DMS79 treated with DMSO at 0.1 percent for 48 hours (cell line): ENCODE data around the gene BNIP2.

ENCODE experiments used
- DNase-seq: peaks from one replicate; lab custom pipeline; 2025; lab: John Stamatoyannopoulos, UW

BNIP2 gene

DNA sequence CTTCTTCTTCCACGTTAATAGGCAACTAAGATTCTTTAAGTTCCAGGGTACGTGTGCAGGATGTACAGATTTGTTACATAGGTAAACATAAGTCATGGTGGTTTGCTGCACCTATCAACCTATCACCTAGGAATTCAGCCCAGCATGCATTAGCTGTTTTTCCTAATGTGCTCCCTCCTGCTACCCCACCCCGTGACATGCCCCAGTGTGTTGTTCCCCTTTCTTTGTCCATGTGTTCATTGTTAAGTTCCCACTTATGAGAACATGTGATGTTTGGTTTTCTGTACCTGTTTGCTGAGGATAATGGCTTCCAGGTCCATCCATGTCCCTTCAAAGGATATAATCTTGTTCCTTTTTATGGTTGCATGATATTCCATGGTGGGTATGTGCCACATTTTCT lies 52.9 kb downstream of the BNIP2 start:
- DNase-seq = no peak

DNA sequence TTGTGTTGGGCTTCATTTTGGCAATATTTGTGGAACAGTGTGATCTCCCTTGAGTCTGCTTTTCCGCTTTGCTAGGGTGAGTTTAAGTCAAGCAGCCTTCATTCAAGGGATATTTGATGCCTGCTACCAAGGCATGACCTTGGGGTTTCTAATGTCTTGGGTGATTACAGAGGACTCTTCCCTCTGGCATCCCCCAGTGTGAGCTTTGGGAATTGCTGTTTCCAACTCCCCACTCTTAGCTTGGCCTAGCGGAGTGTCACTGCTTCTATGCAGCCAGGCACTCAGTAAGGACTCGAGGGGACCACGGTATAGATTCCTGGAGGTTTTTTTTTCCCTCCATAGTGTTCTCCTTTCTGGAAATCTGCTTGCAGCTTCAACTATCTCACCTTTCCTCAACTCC lies 56.4 kb downstream of the BNIP2 start:
- no peak for DNase-seq

DNA sequence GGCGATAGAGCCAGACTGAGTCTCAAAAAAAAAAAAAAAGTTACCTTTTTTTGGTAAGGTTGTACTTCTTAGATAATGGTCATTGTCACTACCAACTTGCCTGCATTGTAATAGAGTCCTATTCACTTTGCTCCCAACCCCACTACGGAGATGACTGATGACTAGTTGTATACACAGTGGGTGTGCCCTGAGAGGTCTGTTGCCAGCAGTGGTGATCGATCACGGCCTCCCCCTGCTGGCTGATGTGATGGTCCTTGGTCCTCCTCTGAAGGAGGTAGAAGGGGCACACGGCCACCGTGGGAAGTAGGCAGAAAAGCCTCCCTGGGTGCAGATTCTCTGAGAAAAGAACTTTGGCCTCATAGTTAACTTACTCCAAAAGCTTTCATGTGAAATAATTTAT lies 66.8 kb downstream of the BNIP2 start:
- no peak for DNase-seq

DNA sequence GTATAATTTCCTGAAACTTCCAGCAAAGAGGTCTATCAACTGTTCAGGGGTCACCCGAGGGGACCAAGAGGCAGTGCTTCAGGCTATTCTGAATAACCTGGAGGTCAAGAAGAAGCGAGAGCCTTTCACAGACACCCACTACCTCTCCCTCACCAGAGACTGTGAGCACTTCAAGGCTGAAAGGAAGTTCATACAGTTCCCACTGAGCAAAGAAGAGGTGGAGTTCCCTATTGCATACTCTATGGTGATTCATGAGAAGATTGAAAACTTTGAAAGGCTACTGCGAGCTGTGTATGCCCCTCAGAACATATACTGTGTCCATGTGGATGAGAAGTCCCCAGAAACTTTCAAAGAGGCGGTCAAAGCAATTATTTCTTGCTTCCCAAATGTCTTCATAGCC lies 70.7 kb downstream of the BNIP2 start:
- no peak for DNase-seq

DNA sequence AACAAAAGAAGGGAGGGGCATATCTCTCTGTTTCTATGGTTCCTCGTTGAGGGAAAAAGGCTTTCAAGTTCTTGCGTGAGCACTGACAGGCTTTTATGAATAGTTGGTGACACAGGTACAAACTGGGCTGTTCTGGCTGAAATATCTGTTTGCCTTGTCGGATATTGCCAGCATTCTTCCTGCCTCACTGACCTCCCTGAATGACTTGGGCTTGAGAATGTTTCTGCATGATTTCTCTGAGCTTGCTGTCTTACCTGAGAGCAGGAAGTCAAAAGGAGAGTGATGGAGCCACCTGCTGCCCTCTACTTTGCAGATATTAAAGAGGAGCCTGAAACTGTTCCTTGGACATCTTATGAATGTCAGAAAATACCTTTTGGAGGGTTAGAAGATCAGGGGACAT lies 72.7 kb downstream of the BNIP2 start:
- DNase-seq = peak; percentile 68

DNA sequence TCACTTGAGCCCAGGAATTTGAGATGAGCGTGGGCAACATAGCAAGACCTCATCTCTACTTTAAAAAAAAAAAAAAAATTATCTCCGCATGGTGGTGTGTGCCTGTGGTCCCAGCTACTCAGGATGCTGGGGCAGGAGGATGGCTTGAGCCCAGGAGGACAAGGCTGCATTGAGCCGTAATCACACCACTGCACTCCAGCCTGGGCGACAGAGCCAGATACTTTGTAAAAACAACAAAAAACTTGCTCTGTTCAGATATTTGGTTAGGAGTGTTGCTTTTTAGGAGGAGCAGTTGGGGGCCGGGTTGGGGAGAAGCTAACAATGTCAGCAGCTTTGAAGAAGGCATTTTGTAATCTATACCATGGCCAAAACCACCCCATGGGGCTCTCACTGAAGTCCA lies 73.5 kb downstream of the BNIP2 start:
- no peak for DNase-seq

DNA sequence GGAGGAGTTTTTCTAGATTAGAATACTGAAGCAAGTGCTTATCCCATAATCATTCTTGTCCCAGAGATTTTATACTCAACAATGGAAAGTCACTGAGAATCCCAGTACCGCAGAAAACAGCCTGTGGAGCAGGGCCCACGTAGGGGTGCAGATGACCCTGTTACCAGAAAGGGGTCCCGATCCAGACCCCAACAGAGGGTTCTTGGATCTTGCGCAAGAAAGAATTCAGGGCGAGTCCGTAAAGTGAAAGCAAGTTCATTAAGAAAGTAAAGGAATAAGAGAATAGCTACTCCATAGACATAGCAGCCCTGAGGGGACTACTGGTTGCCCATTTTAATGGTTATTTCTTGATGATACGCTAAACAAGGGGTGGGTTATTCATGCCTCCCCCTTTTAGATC lies 75.0 kb downstream of the BNIP2 start:
- no peak for DNase-seq

DNA sequence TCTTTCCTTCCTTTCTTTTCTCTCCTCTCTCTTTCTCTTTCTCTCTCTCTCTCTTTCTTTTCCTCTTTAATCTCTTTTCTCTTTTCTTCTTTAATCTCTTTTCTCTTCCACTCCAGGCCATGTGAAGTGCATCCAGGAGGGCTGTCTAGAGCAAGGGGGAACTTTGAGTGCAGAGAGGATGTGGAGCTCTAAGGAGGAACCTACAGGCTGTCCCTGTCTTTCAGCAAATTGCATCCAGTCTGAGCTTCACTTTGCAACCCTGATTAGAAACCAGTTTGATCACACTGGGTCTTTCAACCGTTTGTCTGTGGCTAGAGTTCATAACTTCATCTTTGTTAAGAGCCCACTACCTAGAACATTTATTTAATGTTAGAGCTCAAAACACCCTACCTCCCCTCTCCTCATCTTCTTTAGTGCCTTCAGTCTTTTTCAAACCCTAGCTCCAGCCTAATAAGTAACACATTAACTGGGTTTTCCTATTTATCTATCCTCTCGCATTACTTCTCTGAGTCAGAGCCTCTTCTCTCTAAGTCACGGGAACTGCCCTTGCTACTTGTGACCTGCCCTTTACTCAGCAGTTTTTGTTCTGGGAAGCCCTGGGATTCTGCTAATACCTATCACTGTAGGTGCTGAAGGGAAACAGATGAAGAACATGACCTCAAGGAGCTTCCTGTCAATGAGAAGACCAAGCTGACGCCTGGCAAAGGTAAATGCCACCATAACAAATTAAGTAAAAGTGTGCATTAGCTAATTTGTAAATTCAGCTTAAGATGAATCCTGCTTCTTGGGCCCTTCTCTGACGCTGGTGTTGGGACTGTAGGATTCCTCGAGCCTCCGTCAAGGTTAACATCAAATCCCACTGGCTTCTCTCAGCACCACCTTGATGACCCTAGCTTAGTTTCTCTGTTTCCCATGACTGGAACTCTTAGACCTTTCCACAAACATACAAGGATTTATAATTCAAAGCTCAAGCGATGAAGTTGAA lies 77.6 kb downstream of the BNIP2 start, which contains the start of gene GCNT3:
TSS of gene GCNT3 (plus strand) at position 508 of the 985 bp plus-strand sequence. CDS start 6,456 bp downstream, outside the sequence.
- no peak for DNase-seq

DNA sequence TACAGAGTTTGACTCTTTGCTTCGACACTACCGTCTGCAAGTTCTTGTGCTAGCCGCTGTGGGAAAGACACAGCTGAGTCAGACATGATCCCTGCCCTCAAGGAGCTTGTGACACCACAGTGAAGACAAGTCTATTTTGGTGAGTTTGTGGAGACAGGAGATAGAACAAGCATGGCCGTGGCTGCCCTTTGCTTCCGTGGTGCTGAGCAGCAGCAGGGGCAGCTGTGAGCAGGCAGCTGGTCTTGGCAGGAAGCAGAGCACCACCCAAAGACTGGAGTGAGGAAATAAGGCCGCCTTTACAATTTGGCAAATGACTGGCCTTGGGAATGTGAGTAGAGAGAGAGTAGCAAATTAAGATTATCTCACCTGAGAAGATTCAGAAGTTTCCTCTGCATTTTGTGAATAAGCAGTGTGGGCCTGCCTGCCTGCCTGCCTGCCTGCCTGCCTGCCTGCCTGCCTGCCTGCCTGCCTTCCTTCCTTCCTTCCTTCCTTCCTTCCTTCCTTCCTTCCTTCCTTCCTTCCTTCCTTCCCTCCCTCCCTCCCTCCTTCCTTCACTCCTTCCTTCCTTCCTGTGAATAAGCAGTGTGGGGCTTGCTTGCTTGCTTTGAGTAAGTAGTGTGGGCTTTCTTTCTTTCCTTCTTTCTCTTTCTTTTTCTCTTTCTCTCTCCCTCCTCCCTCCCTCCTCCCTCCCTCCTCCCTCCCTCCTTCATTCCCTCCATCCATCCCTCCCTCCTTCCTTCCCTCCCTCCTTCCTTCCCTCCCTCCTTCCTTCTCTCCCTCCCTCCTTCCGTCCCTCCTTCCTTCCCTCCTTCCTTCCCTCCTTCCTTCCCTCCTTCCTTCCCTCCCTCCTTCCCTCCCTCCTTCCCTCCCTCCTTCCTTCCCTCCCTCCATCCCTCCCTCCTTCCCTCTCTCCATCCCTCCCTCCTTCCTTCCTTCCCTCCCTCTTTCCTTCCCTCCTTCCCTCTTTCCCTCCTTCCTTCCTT lies 79.1 kb downstream of the BNIP2 start:
- DNase-seq = no peak
